H1 (cell line): ENCODE data around the gene SANBR. TPM values are rescaled to one million over a fixed set of nuclear protein-coding genes. Genes with fewer than 3 reads are reported as not detected.

Experiments used
- CTCF ChIA-PET: fragments of 300-600 bp; sonication (Branson Sonifier 250); formaldehyde crosslinking; loops from one replicate; lab custom pipeline; 2021; ENCODE audit not compliant: partially characterized antibody; lab: Charles Lee
- POLR2A ChIA-PET: fragments of 300-600 bp; sonication (Branson Sonifier 250); formaldehyde crosslinking; loops from one replicate; lab custom pipeline; 2021; ENCODE audit warnings: inconsistent platforms; ENCODE audit not compliant: partially characterized antibody; lab: Charles Lee
- DNase-seq, 2 experiments: peaks; one replicate each; pipeline versions ENCODE4 v3.0.0 to v3.0.0-alpha.2; 2010 to 2022; ENCODE audit warnings: low spot score in 2 of 2, low read depth in 1 of 2, mixed read lengths in 1 of 2
- FAIRE-seq: peaks from 2 replicates; lab custom pipeline; 2011; peaks lifted over from hg19 to GRCh38; lab: Jason Lieb, UNC
- H2AFZ ChIP-seq: 2 replicates; pipeline ENCODE4 v1.8.1; 2012; ENCODE audit warnings: low read length, inconsistent platforms
- H2AK5ac ChIP-seq: 2 replicates; pipeline ENCODE4 v1.6.1; 2013; ENCODE audit warnings: low read depth, low read length
- H2BK120ac ChIP-seq: replicated peaks from 2 replicates; pipeline ENCODE3; 2013; ENCODE audit warnings: low read depth, low read length, inconsistent platforms
- H2BK12ac ChIP-seq: 2 replicates; pipeline ENCODE4 v1.6.1; 2013; ENCODE audit warnings: low read depth, low read length
- H2BK15ac ChIP-seq: 2 replicates; pipeline ENCODE4 v1.6.1; 2013; ENCODE audit warnings: low read length
- H2BK20ac ChIP-seq: 2 replicates; pipeline ENCODE4 v1.6.1; 2013; ENCODE audit warnings: low read length
- H2BK5ac ChIP-seq: 2 replicates; pipeline ENCODE4 v1.6.1; 2013; ENCODE audit warnings: low read depth, low read length
- H3K14ac ChIP-seq: 2 replicates; pipeline ENCODE4 v1.6.1; 2013; ENCODE audit warnings: inconsistent platforms; ENCODE audit not compliant: insufficient read length
- H3K18ac ChIP-seq: 2 replicates; pipeline ENCODE4 v1.6.1; 2013; ENCODE audit warnings: low read length; ENCODE audit errors: extremely low read depth
- H3K23ac ChIP-seq: 2 replicates; pipeline ENCODE4 v1.6.1; 2013; ENCODE audit warnings: inconsistent platforms; ENCODE audit not compliant: insufficient read length
- H3K23me2 ChIP-seq: 2 replicates; pipeline ENCODE4 v1.6.1; 2013; ENCODE audit warnings: low read depth, low read length
- H3K27ac ChIP-seq: 2 replicates; pipeline ENCODE4 v1.6.1; 2011; ENCODE audit warnings: low read depth, low read length, inconsistent platforms
- H3K27me3 ChIP-seq, 4 experiments: replicated peaks in 1 of 4; 1 replicate in 1 of 4; 2 replicates in 3 of 4; pipeline versions ENCODE4 v1.6.1 to v1.8.1; 2011 to 2013; ENCODE audit warnings: low read length in 3 of 4, mild to moderate bottlenecking in 3 of 4, inconsistent platforms in 2 of 4, mixed read lengths in 2 of 4, moderate library complexity in 1 of 4; ENCODE audit not compliant: control insufficient read depth in 3 of 4, insufficient read depth in 3 of 4; ENCODE audit errors: extremely low read depth in 1 of 4
- H3K36me3 ChIP-seq, 4 experiments: 2 replicates each; pipeline versions ENCODE4 v1.6.1 to v1.8.1; 2011 to 2013; ENCODE audit warnings: mild to moderate bottlenecking in 4 of 4, low read length in 3 of 4, moderate library complexity in 2 of 4, control low read depth in 1 of 4, inconsistent platforms in 1 of 4; ENCODE audit not compliant: insufficient read depth in 4 of 4, control insufficient read depth in 2 of 4
- H3K4ac ChIP-seq: replicated peaks from 2 replicates; pipeline ENCODE3; 2013; ENCODE audit warnings: low read length, low read depth, mixed read lengths, inconsistent platforms; ENCODE audit not compliant: insufficient read length
- H3K4me1 ChIP-seq, 4 experiments: replicated peaks in 1 of 4; 1 replicate in 1 of 4; 2 replicates in 3 of 4; pipeline versions ENCODE4 v1.6.1 to v1.8.1; 2011 to 2013; ENCODE audit warnings: low read length in 3 of 4, inconsistent platforms in 2 of 4, mixed read lengths in 1 of 4; ENCODE audit not compliant: insufficient read depth in 4 of 4, control insufficient read depth in 3 of 4
- H3K4me2 ChIP-seq, 2 experiments: 2 replicates each; pipeline versions ENCODE4 v1.6.1 to v1.8.1; 2011 to 2013; ENCODE audit warnings: low read depth in 2 of 2, low read length in 2 of 2, control low read depth in 1 of 2, inconsistent platforms in 1 of 2, mild to moderate bottlenecking in 1 of 2; ENCODE audit not compliant: insufficient read depth in 1 of 2
- H3K4me3 ChIP-seq, 4 experiments: fragments of 200-600, 300-600 bp in 1 of 4; sonication (generic), shearing (Covaris generic), sonication (Bioruptor Twin) in 1 of 4; 2 replicates each; pipeline versions ENCODE4 v1.5.1 to v1.8.1; 2011 to 2016; ENCODE audit warnings: low read length in 4 of 4, low read depth in 3 of 4, control low read depth in 2 of 4, inconsistent platforms in 2 of 4, mild to moderate bottlenecking in 2 of 4, mixed read lengths in 1 of 4, moderate library complexity in 1 of 4; ENCODE audit not compliant: insufficient read depth in 2 of 4; ENCODE audit errors: extremely low read depth in 1 of 4
- H3K56ac ChIP-seq: replicated peaks from 2 replicates; pipeline ENCODE3; 2013; ENCODE audit warnings: low read depth, mild to moderate bottlenecking, mixed read lengths, low read length, inconsistent platforms; ENCODE audit not compliant: insufficient read length
- H3K79me1 ChIP-seq: 2 replicates; pipeline ENCODE4 v1.6.1; 2013; ENCODE audit warnings: low read depth, low read length, control low read depth
- H3K79me2 ChIP-seq, 2 experiments: 2 replicates each; pipeline versions ENCODE4 v1.6.1 to v1.8.1; 2012 to 2013; ENCODE audit warnings: low read length in 2 of 2, mild to moderate bottlenecking in 2 of 2, inconsistent platforms in 1 of 2; ENCODE audit not compliant: insufficient read depth in 2 of 2, control insufficient read depth in 1 of 2
- H3K9ac ChIP-seq, 4 experiments: replicated peaks in 1 of 4; 1 replicate in 1 of 4; 2 replicates in 3 of 4; pipeline versions ENCODE4 v1.6.1 to v1.8.1; 2011 to 2013; ENCODE audit warnings: low read depth in 3 of 4, low read length in 3 of 4, control low read depth in 2 of 4, mild to moderate bottlenecking in 2 of 4, moderate library complexity in 2 of 4, inconsistent platforms in 1 of 4; ENCODE audit errors: extremely low read depth in 1 of 4
- H3K9me3 ChIP-seq, 2 experiments: 2 replicates each; pipeline versions ENCODE4 v1.6.1 to v1.8.1; 2012 to 2013; ENCODE audit warnings: mild to moderate bottlenecking in 2 of 2, moderate library complexity in 2 of 2, control low read depth in 1 of 2, inconsistent platforms in 1 of 2, low read depth in 1 of 2, low read length in 1 of 2, mixed read lengths in 1 of 2; ENCODE audit not compliant: insufficient read depth in 2 of 2
- H4K20me1 ChIP-seq, 2 experiments: replicated peaks in 1 of 2; 2 replicates each; pipeline versions ENCODE3 to v1.8.1; 2011 to 2013; ENCODE audit warnings: inconsistent platforms in 2 of 2, low read length in 2 of 2, mild to moderate bottlenecking in 1 of 2; ENCODE audit not compliant: insufficient read depth in 2 of 2, control insufficient read depth in 1 of 2
- H4K5ac ChIP-seq: 2 replicates; pipeline ENCODE4 v1.6.1; 2013; ENCODE audit warnings: low read length, low read depth, mixed read lengths, inconsistent platforms; ENCODE audit not compliant: insufficient read length
- H4K8ac ChIP-seq: 2 replicates; pipeline ENCODE4 v1.8.0; 2013; ENCODE audit warnings: mild to moderate bottlenecking, moderate library complexity, low read length, inconsistent platforms; ENCODE audit not compliant: insufficient read depth; ENCODE audit errors: extremely low read depth
- H4K91ac ChIP-seq: replicated peaks from 2 replicates; pipeline ENCODE3; 2013; ENCODE audit warnings: low read length, mixed read lengths, inconsistent platforms; ENCODE audit not compliant: insufficient read length
- HDAC2 ChIP-seq, 2 experiments: fragments of 300-600 bp in 1 of 2; sonication (generic) in 1 of 2; IDR thresholded peaks; 2 replicates each; pipeline ENCODE4 v1.6.1; 2011 to 2012; ENCODE audit warnings: low read depth in 2 of 2, low read length in 2 of 2, mild to moderate bottlenecking in 2 of 2, moderate library complexity in 2 of 2, borderline replicate concordance in 1 of 2, inconsistent platforms in 1 of 2
- KDM5A ChIP-seq: fragments of 200-600 bp; IDR thresholded peaks from 2 replicates; pipeline ENCODE4 v1.7.1; 2012; ENCODE audit warnings: mild to moderate bottlenecking, low read length, inconsistent platforms, mixed read lengths
- RBBP5 ChIP-seq: IDR thresholded peaks from 2 replicates; pipeline ENCODE4 v1.7.1; 2012; ENCODE audit warnings: low read depth, mild to moderate bottlenecking, inconsistent platforms, low read length, moderate library complexity, borderline replicate concordance
- RNF2 ChIP-seq: fragments of 200-900, 300-1000 bp; sonication (generic); IDR thresholded peaks from 2 replicates; pipeline ENCODE4 v1.7.1; 2016; ENCODE audit warnings: borderline replicate concordance, low read depth, mild to moderate bottlenecking, antibody characterized with exemption, low read length; ENCODE audit not compliant: poor library complexity, severe bottlenecking; ENCODE audit errors: missing control alignments
- SIN3A ChIP-seq, 2 experiments: IDR thresholded peaks in 1 of 2; conservative IDR thresholded peaks in 1 of 2; 2 replicates each; pipeline ENCODE4 v1.6.1; 2011 to 2012; ENCODE audit warnings: low read length in 2 of 2, improper control_type of control experiment in 1 of 2, low read depth in 1 of 2, mild to moderate bottlenecking in 1 of 2
- SIRT6 ChIP-seq: IDR thresholded peaks from one replicate; pipeline ENCODE4 v1.7.1; 2012; ENCODE audit warnings: low read length, inconsistent platforms
- TAF1 ChIP-seq: IDR thresholded peaks from 2 replicates; pipeline ENCODE4 v1.6.1; 2011; ENCODE audit warnings: mild to moderate bottlenecking, low read depth, low read length
- TBP ChIP-seq: IDR thresholded peaks from 2 replicates; pipeline ENCODE4 v1.6.1; 2011; ENCODE audit warnings: low read depth, low read length, improper control_type of control experiment
- WGBS, 2 experiments: shearing (Covaris generic) in 1 of 2; methylation state at CpG; one replicate each; pipeline versions ENCODE4 v1.1.6 to v1.1.7; 2013 to 2015; ENCODE audit warnings: low lambda C conversion rate in 2 of 2, mixed read lengths in 2 of 2, inconsistent platforms in 1 of 2, low coverage in 1 of 2, missing lambda C conversion rate in 1 of 2; ENCODE audit not compliant: insufficient replicate concordance in 2 of 2, insufficient coverage in 1 of 2, insufficient read length in 1 of 2; ENCODE audit errors: extremely low coverage in 1 of 2, missing lambda C conversion rate in 1 of 2; 5-methylcytosine and 5-hydroxymethylcytosine counted together
- polyA plus RNA-seq, 7 experiments: library from polyadenylated mRNA; depleted of rRNA in 3 of 7; stranded (reverse) in 5 of 7; unstranded in 2 of 7; fragments of >200 nt in 5 of 7; fragments of 200-250 nt in 2 of 7; gene quantifications; 1 replicate in 5 of 7; 2 replicates in 1 of 7; 4 replicates in 1 of 7; pipeline versions ENCODE4 v1.2.1 to v1.2.3, GENCODE V29; 2011 to 2013; ENCODE audit warnings: missing spikeins in 2 of 7, mixed read lengths in 2 of 7
- total RNA-seq: library from RNA; stranded (reverse); fragmentation: NEBNext Ultra II Directional; extraction: Animal tissue kit (Norgen Biotek cat#: 25700); gene quantifications from 2 replicates; pipeline ENCODE4 v1.2.1, GENCODE V29; 2021
- TF ChIP-seq, protein P1 (sequence below): IDR thresholded peaks from 2 replicates; pipeline ENCODE4 v1.6.1; 2011; ENCODE audit warnings: low read length, improper control_type of control experiment
- TF ChIP-seq, protein P2 (sequence below), 3 experiments: IDR thresholded peaks; 1 replicate in 2 of 3; 2 replicates in 1 of 3; pipeline versions ENCODE4 v1.5.1 to v1.6.1; 2011; ENCODE audit warnings: low read length in 3 of 3, mild to moderate bottlenecking in 3 of 3, inconsistent platforms in 2 of 3, low read depth in 1 of 3, moderate library complexity in 1 of 3; ENCODE audit not compliant: insufficient read depth in 1 of 3; ENCODE audit errors: control extremely low read depth in 1 of 3

SANBR gene
- total and polyA plus RNA-seq, 2 of the 8 experiments (the other 6 are each of a cell fraction or from before 2014, with no cell fraction given) = 3.4 to 12.1 TPM

DNA sequence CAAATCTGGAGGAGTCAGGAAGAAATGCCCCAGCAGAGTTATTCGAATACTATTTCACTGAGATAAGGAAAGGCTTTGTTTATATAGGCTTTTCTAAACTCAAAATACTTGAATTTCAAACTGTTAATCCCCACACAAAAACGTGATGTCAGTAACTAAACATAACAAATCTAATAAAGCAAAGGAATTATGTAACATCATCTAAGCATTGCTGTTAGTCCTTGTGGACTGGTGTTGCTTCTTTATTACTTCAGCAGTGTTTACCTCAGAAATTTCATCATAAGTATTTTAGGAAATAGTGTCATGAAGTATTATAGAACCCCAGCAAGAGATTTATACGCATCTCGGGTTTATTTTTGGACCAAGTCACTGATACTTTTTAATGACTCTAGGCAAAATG, 19.7 kb upstream of the SANBR start:
- Histone ChIP-seq H3K23ac (no peak overlapping the region), H3K9ac (no peak overlapping the region), H4K8ac (no peak overlapping the region), H3K36me3 (peaks cover 3 to 40% (median 4%) of the 10 kb centered on the region in 4 experiments; a peak in 7 of 8 replicates), H3K14ac (no peak overlapping the region), H3K4me3 (no peak overlapping the region), H3K18ac (no peak overlapping the region), H3K27me3 (no peaks in the 10 kb centered on the region), H3K27ac (no peak overlapping the region), H4K20me1 (peaks cover 0 to 1% of the 10 kb centered on the region in 2 experiments), H3K79me1 (no peaks in the 10 kb centered on the region), H3K23me2 (no peaks in the 10 kb centered on the region; the same call in 1 of the 2 replicates), H3K79me2 (no peaks in the 10 kb centered on the region), H3K9me3 (no peaks in the 10 kb centered on the region), H3K4me2 (no peak overlapping the region), H2BK20ac (no peak overlapping the region), H3K56ac (no peak overlapping the region), H4K5ac (no peak overlapping the region), H2BK5ac (no peak overlapping the region), H2BK15ac (no peak overlapping the region), H2AK5ac (no peak overlapping the region), H2BK120ac (no peak overlapping the region), H2AFZ (no peak overlapping the region), H3K4me1 (no peaks in the 10 kb centered on the region), H3K4ac (no peak overlapping the region), H2BK12ac (no peak overlapping the region), H4K91ac (no peak overlapping the region)
- no peak for DNase-seq
- WGBS, 2 experiments = 91% methylated on average over 4 of the region's 4 CpGs; no CpG with 5 or more reads in 1 of the 2 experiments
- FAIRE-seq = no peak
- ChIA-PET CTCF (no interaction called here), POLR2A (no interaction called here)
- TF ChIP-seq RNF2 (no peak), TBP (no peak), SIRT6 (no peak), TAF1 (no peak), SIN3A (conservative IDR thresholded peaks at IDR 0.05 in 1 of 2, IDR thresholded peaks at IDR 0.05 in 1 of 2; ENCODE audit: low read depth in 1 of 2, low read length in 2 of 2) (no peak), KDM5A (no peak), RBBP5 (no peak), HDAC2 (IDR thresholded peaks at IDR 0.05; ENCODE audit: borderline replicate concordance in 1 of 2, low read depth in 2 of 2, low read length in 2 of 2) (no peak)
- TF ChIP-seq, protein P1, sequence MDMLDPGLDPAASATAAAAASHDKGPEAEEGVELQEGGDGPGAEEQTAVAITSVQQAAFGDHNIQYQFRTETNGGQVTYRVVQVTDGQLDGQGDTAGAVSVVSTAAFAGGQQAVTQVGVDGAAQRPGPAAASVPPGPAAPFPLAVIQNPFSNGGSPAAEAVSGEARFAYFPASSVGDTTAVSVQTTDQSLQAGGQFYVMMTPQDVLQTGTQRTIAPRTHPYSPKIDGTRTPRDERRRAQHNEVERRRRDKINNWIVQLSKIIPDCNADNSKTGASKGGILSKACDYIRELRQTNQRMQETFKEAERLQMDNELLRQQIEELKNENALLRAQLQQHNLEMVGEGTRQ = no peak
- TF ChIP-seq, protein P2, sequence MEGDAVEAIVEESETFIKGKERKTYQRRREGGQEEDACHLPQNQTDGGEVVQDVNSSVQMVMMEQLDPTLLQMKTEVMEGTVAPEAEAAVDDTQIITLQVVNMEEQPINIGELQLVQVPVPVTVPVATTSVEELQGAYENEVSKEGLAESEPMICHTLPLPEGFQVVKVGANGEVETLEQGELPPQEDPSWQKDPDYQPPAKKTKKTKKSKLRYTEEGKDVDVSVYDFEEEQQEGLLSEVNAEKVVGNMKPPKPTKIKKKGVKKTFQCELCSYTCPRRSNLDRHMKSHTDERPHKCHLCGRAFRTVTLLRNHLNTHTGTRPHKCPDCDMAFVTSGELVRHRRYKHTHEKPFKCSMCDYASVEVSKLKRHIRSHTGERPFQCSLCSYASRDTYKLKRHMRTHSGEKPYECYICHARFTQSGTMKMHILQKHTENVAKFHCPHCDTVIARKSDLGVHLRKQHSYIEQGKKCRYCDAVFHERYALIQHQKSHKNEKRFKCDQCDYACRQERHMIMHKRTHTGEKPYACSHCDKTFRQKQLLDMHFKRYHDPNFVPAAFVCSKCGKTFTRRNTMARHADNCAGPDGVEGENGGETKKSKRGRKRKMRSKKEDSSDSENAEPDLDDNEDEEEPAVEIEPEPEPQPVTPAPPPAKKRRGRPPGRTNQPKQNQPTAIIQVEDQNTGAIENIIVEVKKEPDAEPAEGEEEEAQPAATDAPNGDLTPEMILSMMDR (IDR thresholded peaks at IDR 0.05; ENCODE audit: control extremely low read depth in 1 of 3, insufficient read depth in 1 of 3, low read depth in 1 of 3, low read length in 3 of 3) = no peak
